H1 (cell line): ENCODE results near the gene POU2F1. TPM values are rescaled to one million over a fixed set of nuclear protein-coding genes. Genes with fewer than 3 reads are reported as not detected.

Source experiments
- CTCF ChIA-PET: fragments of 300-600 bp; sonication (Branson Sonifier 250); formaldehyde crosslinking; loops from one replicate; lab custom pipeline; 2021; ENCODE audit not compliant: partially characterized antibody; lab: Charles Lee
- POLR2A ChIA-PET: fragments of 300-600 bp; sonication (Branson Sonifier 250); formaldehyde crosslinking; loops from one replicate; lab custom pipeline; 2021; ENCODE audit warnings: inconsistent platforms; ENCODE audit not compliant: partially characterized antibody; lab: Charles Lee
- DNase-seq, 2 experiments: peaks; one replicate each; pipeline versions ENCODE4 v3.0.0 to v3.0.0-alpha.2; 2010 to 2022; ENCODE audit warnings: low spot score in 2 of 2, low read depth in 1 of 2, mixed read lengths in 1 of 2
- FAIRE-seq: peaks from 2 replicates; lab custom pipeline; 2011; peaks lifted over from hg19 to GRCh38; lab: Jason Lieb, UNC
- H2AFZ ChIP-seq: 2 replicates; pipeline ENCODE4 v1.8.1; 2012; ENCODE audit warnings: low read length, inconsistent platforms
- H2AK5ac ChIP-seq: 2 replicates; pipeline ENCODE4 v1.6.1; 2013; ENCODE audit warnings: low read depth, low read length
- H2BK120ac ChIP-seq: replicated peaks from 2 replicates; pipeline ENCODE3; 2013; ENCODE audit warnings: low read depth, low read length, inconsistent platforms
- H2BK12ac ChIP-seq: 2 replicates; pipeline ENCODE4 v1.6.1; 2013; ENCODE audit warnings: low read depth, low read length
- H2BK15ac ChIP-seq: 2 replicates; pipeline ENCODE4 v1.6.1; 2013; ENCODE audit warnings: low read length
- H2BK20ac ChIP-seq: 2 replicates; pipeline ENCODE4 v1.6.1; 2013; ENCODE audit warnings: low read length
- H2BK5ac ChIP-seq: 2 replicates; pipeline ENCODE4 v1.6.1; 2013; ENCODE audit warnings: low read depth, low read length
- H3K14ac ChIP-seq: 2 replicates; pipeline ENCODE4 v1.6.1; 2013; ENCODE audit warnings: inconsistent platforms; ENCODE audit not compliant: insufficient read length
- H3K18ac ChIP-seq: 2 replicates; pipeline ENCODE4 v1.6.1; 2013; ENCODE audit warnings: low read length; ENCODE audit errors: extremely low read depth
- H3K23ac ChIP-seq: 2 replicates; pipeline ENCODE4 v1.6.1; 2013; ENCODE audit warnings: inconsistent platforms; ENCODE audit not compliant: insufficient read length
- H3K23me2 ChIP-seq: 2 replicates; pipeline ENCODE4 v1.6.1; 2013; ENCODE audit warnings: low read depth, low read length
- H3K27ac ChIP-seq: 2 replicates; pipeline ENCODE4 v1.6.1; 2011; ENCODE audit warnings: low read depth, low read length, inconsistent platforms
- H3K27me3 ChIP-seq, 4 experiments: replicated peaks in 1 of 4; 1 replicate in 1 of 4; 2 replicates in 3 of 4; pipeline versions ENCODE4 v1.6.1 to v1.8.1; 2011 to 2013; ENCODE audit warnings: low read length in 3 of 4, mild to moderate bottlenecking in 3 of 4, inconsistent platforms in 2 of 4, mixed read lengths in 2 of 4, moderate library complexity in 1 of 4; ENCODE audit not compliant: control insufficient read depth in 3 of 4, insufficient read depth in 3 of 4; ENCODE audit errors: extremely low read depth in 1 of 4
- H3K36me3 ChIP-seq, 4 experiments: 2 replicates each; pipeline versions ENCODE4 v1.6.1 to v1.8.1; 2011 to 2013; ENCODE audit warnings: mild to moderate bottlenecking in 4 of 4, low read length in 3 of 4, moderate library complexity in 2 of 4, control low read depth in 1 of 4, inconsistent platforms in 1 of 4; ENCODE audit not compliant: insufficient read depth in 4 of 4, control insufficient read depth in 2 of 4
- H3K4ac ChIP-seq: replicated peaks from 2 replicates; pipeline ENCODE3; 2013; ENCODE audit warnings: low read length, low read depth, mixed read lengths, inconsistent platforms; ENCODE audit not compliant: insufficient read length
- H3K4me1 ChIP-seq, 4 experiments: replicated peaks in 1 of 4; 1 replicate in 1 of 4; 2 replicates in 3 of 4; pipeline versions ENCODE4 v1.6.1 to v1.8.1; 2011 to 2013; ENCODE audit warnings: low read length in 3 of 4, inconsistent platforms in 2 of 4, mixed read lengths in 1 of 4; ENCODE audit not compliant: insufficient read depth in 4 of 4, control insufficient read depth in 3 of 4
- H3K4me2 ChIP-seq, 2 experiments: 2 replicates each; pipeline versions ENCODE4 v1.6.1 to v1.8.1; 2011 to 2013; ENCODE audit warnings: low read depth in 2 of 2, low read length in 2 of 2, control low read depth in 1 of 2, inconsistent platforms in 1 of 2, mild to moderate bottlenecking in 1 of 2; ENCODE audit not compliant: insufficient read depth in 1 of 2
- H3K4me3 ChIP-seq, 4 experiments: fragments of 200-600, 300-600 bp in 1 of 4; sonication (generic), shearing (Covaris generic), sonication (Bioruptor Twin) in 1 of 4; 2 replicates each; pipeline versions ENCODE4 v1.5.1 to v1.8.1; 2011 to 2016; ENCODE audit warnings: low read length in 4 of 4, low read depth in 3 of 4, control low read depth in 2 of 4, inconsistent platforms in 2 of 4, mild to moderate bottlenecking in 2 of 4, mixed read lengths in 1 of 4, moderate library complexity in 1 of 4; ENCODE audit not compliant: insufficient read depth in 2 of 4; ENCODE audit errors: extremely low read depth in 1 of 4
- H3K56ac ChIP-seq: replicated peaks from 2 replicates; pipeline ENCODE3; 2013; ENCODE audit warnings: low read depth, mild to moderate bottlenecking, mixed read lengths, low read length, inconsistent platforms; ENCODE audit not compliant: insufficient read length
- H3K79me1 ChIP-seq: 2 replicates; pipeline ENCODE4 v1.6.1; 2013; ENCODE audit warnings: low read depth, low read length, control low read depth
- H3K79me2 ChIP-seq, 2 experiments: 2 replicates each; pipeline versions ENCODE4 v1.6.1 to v1.8.1; 2012 to 2013; ENCODE audit warnings: low read length in 2 of 2, mild to moderate bottlenecking in 2 of 2, inconsistent platforms in 1 of 2; ENCODE audit not compliant: insufficient read depth in 2 of 2, control insufficient read depth in 1 of 2
- H3K9ac ChIP-seq, 4 experiments: replicated peaks in 1 of 4; 1 replicate in 1 of 4; 2 replicates in 3 of 4; pipeline versions ENCODE4 v1.6.1 to v1.8.1; 2011 to 2013; ENCODE audit warnings: low read depth in 3 of 4, low read length in 3 of 4, control low read depth in 2 of 4, mild to moderate bottlenecking in 2 of 4, moderate library complexity in 2 of 4, inconsistent platforms in 1 of 4; ENCODE audit errors: extremely low read depth in 1 of 4
- H3K9me3 ChIP-seq, 2 experiments: 2 replicates each; pipeline versions ENCODE4 v1.6.1 to v1.8.1; 2012 to 2013; ENCODE audit warnings: mild to moderate bottlenecking in 2 of 2, moderate library complexity in 2 of 2, control low read depth in 1 of 2, inconsistent platforms in 1 of 2, low read depth in 1 of 2, low read length in 1 of 2, mixed read lengths in 1 of 2; ENCODE audit not compliant: insufficient read depth in 2 of 2
- H4K20me1 ChIP-seq, 2 experiments: replicated peaks in 1 of 2; 2 replicates each; pipeline versions ENCODE3 to v1.8.1; 2011 to 2013; ENCODE audit warnings: inconsistent platforms in 2 of 2, low read length in 2 of 2, mild to moderate bottlenecking in 1 of 2; ENCODE audit not compliant: insufficient read depth in 2 of 2, control insufficient read depth in 1 of 2
- H4K5ac ChIP-seq: 2 replicates; pipeline ENCODE4 v1.6.1; 2013; ENCODE audit warnings: low read length, low read depth, mixed read lengths, inconsistent platforms; ENCODE audit not compliant: insufficient read length
- H4K8ac ChIP-seq: 2 replicates; pipeline ENCODE4 v1.8.0; 2013; ENCODE audit warnings: mild to moderate bottlenecking, moderate library complexity, low read length, inconsistent platforms; ENCODE audit not compliant: insufficient read depth; ENCODE audit errors: extremely low read depth
- H4K91ac ChIP-seq: replicated peaks from 2 replicates; pipeline ENCODE3; 2013; ENCODE audit warnings: low read length, mixed read lengths, inconsistent platforms; ENCODE audit not compliant: insufficient read length
- BACH1 ChIP-seq: IDR thresholded peaks from 2 replicates; pipeline ENCODE4 v1.6.1; 2012; ENCODE audit warnings: low read length, improper control_type of control experiment
- POLR2A ChIP-seq, 2 experiments: IDR thresholded peaks; 1 replicate in 1 of 2; 2 replicates in 1 of 2; pipeline ENCODE4 v1.6.1; 2011; ENCODE audit warnings: low read depth in 2 of 2, low read length in 2 of 2, mild to moderate bottlenecking in 2 of 2; ENCODE audit errors: control extremely low read depth in 1 of 2
- POLR2AphosphoS5 ChIP-seq: IDR thresholded peaks from 2 replicates; pipeline ENCODE4 v1.6.1; 2011; ENCODE audit warnings: low read depth, low read length
- TEAD4 ChIP-seq: IDR thresholded peaks from 2 replicates; pipeline ENCODE4 v1.6.1; 2012; ENCODE audit warnings: low read depth, low read length, inconsistent platforms, mixed read lengths
- WGBS, 2 experiments: shearing (Covaris generic) in 1 of 2; methylation state at CpG; one replicate each; pipeline versions ENCODE4 v1.1.6 to v1.1.7; 2013 to 2015; ENCODE audit warnings: low lambda C conversion rate in 2 of 2, mixed read lengths in 2 of 2, inconsistent platforms in 1 of 2, low coverage in 1 of 2, missing lambda C conversion rate in 1 of 2; ENCODE audit not compliant: insufficient replicate concordance in 2 of 2, insufficient coverage in 1 of 2, insufficient read length in 1 of 2; ENCODE audit errors: extremely low coverage in 1 of 2, missing lambda C conversion rate in 1 of 2; 5-methylcytosine and 5-hydroxymethylcytosine counted together
- polyA plus RNA-seq, 7 experiments: library from polyadenylated mRNA; depleted of rRNA in 3 of 7; stranded (reverse) in 5 of 7; unstranded in 2 of 7; fragments of >200 nt in 5 of 7; fragments of 200-250 nt in 2 of 7; gene quantifications; 1 replicate in 5 of 7; 2 replicates in 1 of 7; 4 replicates in 1 of 7; pipeline versions ENCODE4 v1.2.1 to v1.2.3, GENCODE V29; 2011 to 2013; ENCODE audit warnings: missing spikeins in 2 of 7, mixed read lengths in 2 of 7
- total RNA-seq: library from RNA; stranded (reverse); fragmentation: NEBNext Ultra II Directional; extraction: Animal tissue kit (Norgen Biotek cat#: 25700); gene quantifications from 2 replicates; pipeline ENCODE4 v1.2.1, GENCODE V29; 2021

Gene POU2F1
- total and polyA plus RNA-seq, 2 of the 8 experiments (the other 6 are each of a cell fraction or from before 2014, with no cell fraction given): 37.0 to 57.2 TPM

GRCh38 chr1:167367705-167368104 is 147.0 kb downstream of the POU2F1 start:
- TF ChIP-seq POLR2AphosphoS5: no peak
- TF ChIP-seq TEAD4: no peak
- TF ChIP-seq BACH1: no peak
- no peak for TF ChIP-seq POLR2A (IDR thresholded peaks at IDR 0.05; ENCODE audit: control extremely low read depth in 1 of 2, low read depth in 2 of 2, low read length in 2 of 2)
- Histone ChIP-seq H3K18ac (no peak overlapping the region), H2BK15ac (no peak overlapping the region), H2BK5ac (no peak overlapping the region), H3K4me3 (no peak overlapping the region), H3K4ac (no peak overlapping the region), H3K9me3 (no peaks in the 10 kb centered on the region), H3K4me2 (no peak overlapping the region), H4K8ac (no peak overlapping the region), H2BK12ac (no peak overlapping the region), H2BK20ac (no peak overlapping the region), H4K5ac (no peak overlapping the region), H3K14ac (no peak overlapping the region), H4K20me1 (peaks cover 2 to 3% of the 10 kb centered on the region in 2 experiments), H2AFZ (no peak overlapping the region), H3K36me3 (peaks cover 0 to 5% (median 2%) of the 10 kb centered on the region in 4 experiments; a peak in 3 of 8 replicates), H3K79me1 (no peaks in the 10 kb centered on the region; the same call in 1 of the 2 replicates), H2BK120ac (no peak overlapping the region), H4K91ac (no peak overlapping the region), H3K23me2 (no peaks in the 10 kb centered on the region), H3K23ac (no peak overlapping the region), H3K9ac (no peak overlapping the region), H3K27me3 (no peaks in the 10 kb centered on the region), H3K27ac (no peak overlapping the region), H3K56ac (no peak overlapping the region), H3K79me2 (peaks cover 0 to 24% of the 10 kb centered on the region in 2 experiments; a peak in 2 of 4 replicates), H2AK5ac (no peak overlapping the region), H3K4me1 (peaks cover 0 to 4% (median 0%) of the 10 kb centered on the region in 4 experiments; a peak in 2 of 7 replicates)
- 93% methylated on average over 4 of the region's 4 CpGs; no CpG with 5 or more reads in 1 of the 2 experiments for WGBS, 2 experiments
- FAIRE-seq: no peak
- no peak for DNase-seq
- ChIA-PET POLR2A (no interaction called here), CTCF (interaction anchor here (0.8 to 1.3 kb wide), 4 partner anchors 23 to 188 kb away, joined by 3 to 4 read pairs (median 3); no protein-coding TSS in a partner anchor)
